DMS153 treated with DMSO at 0.1 percent for 48 hours (cell line): ENCODE data around the gene RBM38.

ENCODE experiments used
- DNase-seq: peaks from one replicate; lab custom pipeline; 2025; ENCODE audit not compliant: unreplicated experiment; lab: John Stamatoyannopoulos, UW

RBM38 gene

DNA sequence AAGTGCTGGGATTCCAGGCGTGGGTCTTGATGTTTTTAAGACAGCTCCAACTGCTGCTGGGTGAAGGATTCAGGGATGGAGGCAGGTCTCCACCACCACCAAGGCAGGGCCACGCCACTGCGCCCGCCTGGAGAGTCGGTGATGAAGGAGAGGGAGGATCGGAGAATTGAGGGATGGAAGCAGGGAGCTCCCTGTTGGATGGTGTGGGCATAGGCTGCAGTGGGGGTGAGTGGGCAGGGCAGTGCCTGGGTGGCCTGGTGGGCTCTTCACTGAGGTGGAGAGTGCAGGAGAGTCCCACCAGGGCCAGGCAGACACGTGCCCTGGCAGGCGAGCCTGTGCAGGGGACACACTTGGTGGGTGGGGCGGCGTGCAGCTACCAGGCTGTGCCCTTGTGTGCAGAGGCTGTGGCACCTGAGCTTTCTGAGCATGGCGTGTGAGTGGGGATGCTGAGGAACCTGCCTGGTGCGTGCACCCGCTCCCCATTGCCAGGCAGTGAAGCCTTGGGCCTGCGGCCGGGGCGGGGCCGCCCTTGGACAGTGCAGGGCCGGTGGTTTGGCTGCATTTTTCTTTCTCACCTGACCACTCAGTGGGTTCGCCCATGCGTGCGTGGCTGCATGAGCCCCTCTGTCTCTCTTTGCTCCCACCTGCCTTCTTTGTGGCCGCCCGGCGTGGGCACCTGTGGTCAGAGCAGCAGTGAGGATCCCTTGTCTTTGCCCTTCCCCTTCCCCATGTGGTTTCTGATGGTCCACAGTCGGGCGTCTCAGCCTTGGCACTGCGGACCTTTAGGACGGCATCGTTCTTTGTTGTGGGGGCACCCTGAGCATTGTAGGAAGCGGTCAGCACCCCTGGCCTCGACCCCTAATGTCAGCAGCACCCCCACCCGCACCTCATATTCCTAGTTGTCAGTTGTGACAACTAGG is 11.3 kb downstream of the RBM38 start:
- no peak for DNase-seq

DNA sequence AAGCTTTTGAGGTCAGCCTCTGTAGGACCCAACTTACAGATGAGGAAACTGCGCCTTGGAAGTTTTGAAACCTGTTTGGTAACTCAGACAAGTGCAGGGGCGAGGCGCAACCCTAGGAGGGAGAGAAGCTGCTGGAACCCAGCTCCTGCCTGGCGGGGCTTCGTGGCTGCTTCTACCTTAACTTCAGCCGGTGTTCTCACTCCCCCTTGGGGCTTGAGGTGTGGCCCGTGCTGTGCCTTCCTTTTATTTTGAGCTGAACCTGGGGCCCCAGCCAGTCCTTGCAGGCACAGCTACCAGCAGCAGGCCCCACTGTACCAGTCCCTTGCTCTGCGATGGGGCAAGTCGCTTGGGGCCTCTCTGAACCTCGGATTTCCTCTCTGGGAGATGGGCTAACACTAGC is 12.0 kb downstream of the RBM38 start:
- no peak for DNase-seq

DNA sequence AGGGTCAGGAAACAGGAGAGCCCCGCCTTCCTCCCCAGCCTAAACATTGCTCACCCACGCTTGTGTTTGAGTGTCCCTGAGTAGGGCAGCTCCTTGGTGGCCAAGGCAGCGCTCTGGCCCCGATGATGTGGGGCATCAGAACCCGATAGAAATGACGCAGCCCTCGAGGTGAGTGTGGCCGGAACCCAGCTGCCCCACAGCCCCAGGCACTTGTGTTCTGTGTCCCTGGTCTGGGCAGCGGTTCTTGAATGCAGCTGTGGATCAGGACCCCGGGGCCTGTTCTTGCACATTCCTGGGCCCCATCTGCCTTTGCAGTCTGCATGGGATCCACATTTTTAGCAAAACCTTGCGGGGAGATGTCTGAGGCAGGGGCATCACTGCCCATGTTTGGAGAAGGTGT is 12.8 kb downstream of the RBM38 start:
- DNase-seq, result no peak

DNA sequence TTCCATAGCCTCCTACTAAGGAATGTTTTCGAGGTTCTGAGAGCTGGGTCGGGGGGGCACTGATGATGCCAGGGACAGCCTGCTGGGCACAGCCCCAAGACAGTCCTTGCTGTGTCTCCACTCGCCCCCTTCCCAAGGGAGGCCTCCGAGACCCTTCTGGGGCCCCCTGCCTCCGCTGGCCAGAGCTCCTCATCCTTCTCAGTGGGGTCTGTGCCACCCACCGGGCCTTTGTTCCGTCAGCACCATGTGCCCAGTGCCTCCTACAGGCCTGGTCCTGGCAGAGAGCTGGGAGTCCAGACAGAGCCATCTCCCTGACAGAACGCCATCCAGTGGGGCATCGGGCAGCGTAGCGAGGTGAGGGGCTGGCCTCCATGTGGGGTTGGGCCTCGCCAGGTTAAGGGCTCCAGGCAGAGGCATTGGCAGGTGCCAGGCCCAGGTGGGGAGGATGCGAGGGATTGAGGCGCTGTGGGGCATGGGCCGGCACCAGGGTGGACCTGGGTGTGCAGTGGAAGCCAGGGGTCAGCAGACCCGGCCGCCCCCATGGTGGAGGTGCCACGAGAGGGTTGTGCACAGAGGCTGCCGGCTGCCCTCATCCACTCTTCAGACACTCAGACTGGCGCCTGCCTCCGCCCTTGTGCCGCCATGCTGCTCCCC is 13.3 kb downstream of the RBM38 start:
- DNase-seq, result no peak

DNA sequence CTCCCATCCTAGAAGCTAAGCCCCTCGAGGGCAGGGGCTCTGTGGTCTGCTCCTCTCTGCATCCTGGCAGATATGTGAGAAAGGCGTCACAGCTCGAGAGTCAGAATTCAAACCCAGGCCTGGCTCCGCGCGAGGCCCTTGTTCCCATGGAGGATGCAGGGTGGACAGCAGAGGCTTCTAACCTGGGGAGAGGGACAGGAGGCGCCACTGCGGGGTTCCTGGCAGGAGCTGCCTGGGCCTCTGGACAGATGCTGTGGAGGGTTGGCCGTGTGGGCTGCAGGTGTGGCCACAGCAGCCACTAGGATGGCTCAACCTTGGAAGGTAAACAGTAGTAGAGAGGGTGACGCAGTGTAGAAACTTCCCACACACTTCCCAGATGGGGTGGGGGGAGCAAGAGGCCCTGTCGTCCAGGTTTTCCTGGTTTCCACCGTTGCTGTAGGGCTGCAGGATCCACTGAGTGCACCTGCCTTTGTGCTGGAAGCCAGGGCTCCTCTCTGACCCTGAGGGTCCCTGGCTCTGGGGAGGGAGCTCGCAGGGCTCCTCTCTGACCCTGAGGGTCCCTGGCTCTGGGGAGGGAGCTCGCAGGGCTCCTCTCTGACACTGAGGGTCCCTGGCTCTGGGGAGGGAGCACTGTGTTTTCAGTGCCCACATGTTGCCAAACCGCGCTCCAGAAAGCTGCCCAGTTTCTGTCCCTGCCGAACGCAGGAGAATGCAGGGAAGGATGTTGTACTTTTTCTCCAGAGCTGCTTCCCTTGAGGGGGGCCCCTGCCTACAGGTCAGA is 14.2 kb downstream of the RBM38 start:
- DNase-seq, result no peak

DNA sequence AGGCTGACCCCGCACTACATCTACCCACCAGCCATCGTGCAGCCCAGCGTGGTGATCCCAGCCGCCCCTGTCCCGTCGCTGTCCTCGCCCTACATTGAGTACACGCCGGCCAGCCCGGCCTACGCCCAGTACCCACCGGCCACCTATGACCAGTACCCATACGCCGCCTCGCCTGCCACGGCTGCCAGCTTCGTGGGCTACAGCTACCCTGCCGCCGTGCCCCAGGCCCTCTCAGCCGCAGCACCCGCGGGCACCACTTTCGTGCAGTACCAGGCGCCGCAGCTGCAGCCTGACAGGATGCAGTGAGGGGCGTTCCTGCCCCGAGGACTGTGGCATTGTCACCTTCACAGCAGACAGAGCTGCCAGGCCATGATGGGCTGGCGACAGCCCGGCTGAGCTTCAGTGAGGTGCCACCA is 16.4 kb downstream of the RBM38 start:
- DNase-seq, result no peak

DNA sequence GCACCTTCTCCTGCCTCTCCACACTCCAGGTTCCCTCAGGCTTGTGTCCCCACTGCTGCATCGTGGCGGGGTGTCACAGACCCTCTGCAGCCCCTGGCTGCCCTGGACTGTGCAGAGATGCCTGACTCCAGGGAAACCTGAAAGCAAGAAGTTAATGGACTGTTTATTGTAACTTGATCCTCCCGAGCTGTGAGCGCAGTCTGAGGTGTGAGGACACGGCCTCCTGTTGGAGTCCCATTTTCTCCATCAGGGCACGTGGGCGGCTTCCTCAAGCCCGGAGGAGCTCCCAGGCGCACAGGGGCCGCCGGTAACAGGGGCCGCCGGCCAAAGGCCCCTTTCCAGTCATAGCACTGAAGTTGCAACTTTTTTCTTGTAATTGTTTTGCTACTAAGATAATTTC is 16.9 kb downstream of the RBM38 start:
- no peak for DNase-seq

DNA sequence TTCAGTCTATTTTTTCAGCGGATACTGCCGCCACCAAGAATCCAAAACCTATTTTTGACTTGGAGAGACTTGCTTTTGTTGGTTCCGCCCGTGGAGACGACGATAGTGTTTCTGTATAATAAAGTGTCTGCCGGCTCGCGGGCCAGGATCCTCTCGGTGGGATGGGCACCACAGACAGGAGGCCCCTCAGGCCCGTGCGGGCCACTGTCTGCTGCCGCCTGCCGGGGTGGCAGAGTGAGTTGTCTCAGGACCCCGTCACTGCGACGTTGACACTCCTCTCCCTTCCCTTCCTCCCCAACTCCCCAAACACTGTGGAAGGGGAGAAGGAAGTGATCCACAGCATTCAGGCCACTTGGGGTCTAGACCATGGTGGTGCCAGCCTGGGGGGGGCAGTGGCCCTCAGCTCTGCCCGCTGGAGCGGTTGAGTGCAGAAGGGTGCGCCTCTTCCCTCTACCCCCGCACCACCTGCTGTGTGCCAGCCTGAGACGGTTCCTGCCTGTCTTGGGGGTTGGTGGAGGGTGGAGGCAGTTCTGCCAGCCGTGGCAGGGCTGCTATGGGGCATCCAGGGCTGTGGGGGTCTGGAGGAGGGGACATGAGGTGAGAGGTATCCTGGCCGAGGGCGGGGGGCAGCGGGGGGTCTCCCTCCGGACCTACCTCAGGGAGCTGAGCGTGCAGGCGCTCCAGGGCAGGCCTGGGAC is 17.5 kb downstream of the RBM38 start:
- no peak for DNase-seq

DNA sequence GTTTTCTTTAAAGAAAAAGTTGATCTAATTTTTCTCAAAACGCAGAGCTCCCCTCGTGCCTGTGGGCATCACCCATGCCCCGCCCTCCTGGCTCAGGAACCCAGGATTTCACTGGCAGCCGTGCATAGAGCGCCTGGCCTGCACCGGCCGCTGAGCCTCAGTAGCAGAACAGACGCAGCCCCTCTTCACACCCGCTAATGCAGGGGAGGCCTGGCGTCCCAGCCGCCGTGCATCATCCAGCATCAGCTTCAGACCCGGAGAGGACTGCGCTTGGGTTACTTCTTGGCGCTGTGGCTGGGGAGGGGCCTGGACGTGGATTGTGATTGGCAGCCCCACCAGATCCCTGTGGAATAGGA is 18.1 kb downstream of the RBM38 start:
- no peak for DNase-seq

DNA sequence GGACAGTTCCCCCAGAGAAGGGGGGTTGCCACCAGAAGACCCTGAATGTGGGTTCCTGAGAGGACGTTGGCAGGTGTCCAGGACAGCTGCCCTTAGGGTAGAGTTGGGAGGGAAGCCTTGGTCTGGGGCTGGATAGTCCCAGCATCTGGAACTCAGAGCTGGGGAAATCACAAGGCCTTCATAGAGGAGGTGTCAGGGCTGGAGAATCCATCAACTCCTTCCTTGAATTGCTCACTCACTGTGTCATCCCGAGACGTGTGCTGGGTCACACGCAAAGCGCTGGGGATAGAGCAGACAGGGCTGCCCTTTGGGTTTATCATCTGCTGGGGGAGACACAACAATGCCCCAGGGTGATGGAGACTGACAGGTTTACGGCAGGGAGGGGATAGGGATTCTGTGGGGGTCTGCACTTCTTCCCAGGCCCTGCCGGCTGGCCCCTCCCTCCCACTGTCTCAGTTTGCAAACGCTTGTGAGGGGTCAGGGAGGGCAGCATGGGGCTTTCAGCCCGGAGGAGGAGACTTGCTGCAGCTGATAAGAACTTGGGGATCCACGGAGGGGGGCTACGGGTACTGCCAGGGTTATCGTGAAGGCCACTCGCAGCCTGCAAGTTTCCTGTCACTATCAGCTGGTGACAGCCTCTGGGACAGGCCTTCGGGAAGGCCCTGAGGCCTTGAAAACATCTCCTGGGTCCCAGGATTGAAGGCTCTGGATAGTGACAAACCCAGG is 18.6 kb downstream of the RBM38 start:
- no peak for DNase-seq

DNA sequence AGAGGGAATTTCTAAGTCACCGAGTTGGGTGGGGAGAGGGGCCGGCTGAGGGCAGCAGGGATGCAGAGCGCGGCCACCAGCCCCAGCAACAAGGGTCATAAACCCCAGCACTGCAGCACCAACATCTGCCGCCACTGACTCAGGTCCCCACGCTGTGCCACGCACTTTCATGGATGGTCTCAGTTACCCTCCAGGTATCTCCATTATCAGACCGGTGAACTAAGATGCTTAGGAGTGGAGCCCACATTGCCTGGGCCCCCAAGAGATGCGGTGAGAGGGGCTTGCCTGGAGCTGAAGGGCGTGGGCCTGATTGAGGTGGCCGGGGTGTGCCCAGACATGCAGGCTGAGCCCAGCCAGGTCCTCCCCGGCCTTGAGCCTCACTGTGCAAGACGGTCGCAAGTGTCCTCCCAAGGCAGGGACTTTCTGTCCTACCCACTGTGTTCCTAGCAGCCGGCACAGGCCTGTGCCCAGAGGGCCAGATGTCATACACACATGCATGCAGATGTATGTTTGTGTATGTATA is 19.3 kb downstream of the RBM38 start:
- DNase-seq, result no peak

DNA sequence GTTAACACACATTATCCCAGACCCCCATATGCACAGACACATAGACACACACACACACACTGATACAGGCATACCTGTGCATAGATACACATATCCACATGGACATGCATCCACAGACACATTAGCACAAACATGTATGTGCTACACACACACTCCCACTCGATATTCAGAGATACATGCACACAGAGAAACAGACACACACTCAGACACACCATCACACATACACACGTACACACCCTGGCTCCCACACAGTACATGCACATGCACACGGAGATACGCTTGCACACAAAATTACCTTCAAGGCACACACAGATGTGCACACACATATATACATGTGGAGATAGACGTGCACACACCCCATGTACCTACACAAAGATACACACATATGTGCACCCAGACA is 19.7 kb downstream of the RBM38 start:
- DNase-seq, result no peak

DNA sequence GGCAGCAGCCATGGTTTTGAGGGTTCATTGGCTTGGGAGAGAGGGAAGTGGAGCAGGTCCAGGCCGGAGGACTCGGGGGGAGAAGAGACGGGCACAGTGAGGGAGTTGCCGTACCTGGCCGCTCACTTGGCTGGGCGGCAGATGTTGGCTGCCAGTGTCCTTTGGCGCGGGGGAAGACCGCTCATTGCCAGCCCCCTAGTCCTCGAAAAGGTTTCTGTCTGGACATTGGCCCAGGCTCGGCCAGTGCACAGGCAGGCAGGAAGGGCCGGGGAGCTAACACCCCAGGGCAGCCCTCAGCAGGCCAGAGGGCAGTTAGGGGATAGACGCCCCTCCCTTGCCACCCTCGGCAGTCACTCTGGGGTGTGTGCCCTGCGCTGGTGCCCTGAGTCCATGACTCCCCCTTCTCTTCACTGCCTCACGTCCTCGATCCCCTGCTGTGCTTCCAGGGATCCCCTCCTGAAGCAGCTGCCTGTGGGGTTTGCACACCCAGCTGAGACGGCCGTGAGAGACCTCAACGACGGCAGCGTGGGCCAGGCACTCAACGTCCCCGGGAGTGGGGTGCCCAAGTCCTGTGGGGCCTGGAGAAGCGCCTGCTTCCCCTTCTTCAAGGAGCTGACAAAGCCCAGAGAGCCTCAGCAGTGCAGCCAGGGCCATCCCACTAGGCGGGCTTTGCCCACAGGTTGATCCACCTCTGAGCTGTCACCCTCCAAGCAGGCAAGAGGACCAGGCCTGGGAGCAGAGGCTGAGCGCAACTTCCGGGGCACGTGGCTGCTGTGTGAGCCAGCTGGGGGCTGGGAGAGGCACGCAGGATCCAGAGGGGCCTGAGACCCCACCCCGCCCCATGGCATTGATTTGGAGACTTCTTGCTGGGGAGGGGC is 20.4 kb downstream of the RBM38 start:
- no peak for DNase-seq

DNA sequence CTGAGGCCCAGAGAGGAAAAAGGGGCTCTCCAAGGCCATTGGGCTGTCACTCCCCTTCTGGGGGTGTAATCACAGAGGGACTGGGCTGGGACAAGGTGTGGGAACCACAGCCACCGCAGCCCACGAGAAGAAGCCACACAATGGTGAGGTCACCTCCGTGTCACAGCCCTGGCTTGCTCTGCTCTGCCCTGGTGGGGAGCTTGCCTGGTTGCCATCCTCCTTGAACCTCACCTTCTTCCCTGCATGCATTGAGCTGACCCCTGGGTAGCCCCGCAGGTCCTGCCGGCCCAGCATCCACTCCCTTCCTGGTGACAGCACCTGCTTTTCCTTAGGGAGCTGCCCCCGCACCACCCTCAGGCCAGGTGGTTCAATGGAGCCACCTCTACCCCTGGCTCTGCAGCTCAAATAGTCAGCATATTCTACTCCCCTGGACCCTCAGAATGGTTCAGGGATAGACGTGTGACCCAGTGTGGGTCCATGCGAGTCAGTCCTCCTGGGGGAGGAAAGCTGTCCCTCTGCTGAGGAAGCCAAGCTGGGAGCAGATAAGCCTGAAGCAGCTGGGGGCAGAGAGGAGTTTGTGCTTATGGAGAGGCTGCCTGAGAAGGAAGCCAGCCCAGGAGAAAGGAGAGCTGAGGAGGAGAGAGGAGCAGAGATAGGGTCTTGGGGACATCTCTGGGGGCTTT is 21.3 kb downstream of the RBM38 start:
- DNase-seq, result no peak

DNA sequence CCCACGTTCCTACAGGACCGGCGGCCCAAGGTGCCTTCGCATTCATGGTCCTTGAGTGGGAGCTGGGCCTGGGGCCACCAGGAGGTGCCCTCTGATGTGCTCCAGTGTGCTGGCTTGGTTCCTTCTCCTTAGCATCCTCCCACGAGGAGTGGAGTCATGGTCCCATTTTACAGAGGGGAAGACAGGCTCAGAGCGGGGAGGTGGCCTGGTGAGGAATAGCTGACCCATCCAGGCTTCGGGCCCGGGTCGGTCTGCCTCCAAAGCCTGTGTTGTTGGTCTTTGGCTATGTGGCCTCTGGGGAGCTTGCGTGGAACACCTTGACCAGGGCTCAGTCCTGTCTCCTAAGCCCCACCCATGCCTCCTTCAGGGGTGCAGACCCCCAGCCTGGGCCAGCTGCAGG is 22.8 kb downstream of the RBM38 start:
- no peak for DNase-seq

DNA sequence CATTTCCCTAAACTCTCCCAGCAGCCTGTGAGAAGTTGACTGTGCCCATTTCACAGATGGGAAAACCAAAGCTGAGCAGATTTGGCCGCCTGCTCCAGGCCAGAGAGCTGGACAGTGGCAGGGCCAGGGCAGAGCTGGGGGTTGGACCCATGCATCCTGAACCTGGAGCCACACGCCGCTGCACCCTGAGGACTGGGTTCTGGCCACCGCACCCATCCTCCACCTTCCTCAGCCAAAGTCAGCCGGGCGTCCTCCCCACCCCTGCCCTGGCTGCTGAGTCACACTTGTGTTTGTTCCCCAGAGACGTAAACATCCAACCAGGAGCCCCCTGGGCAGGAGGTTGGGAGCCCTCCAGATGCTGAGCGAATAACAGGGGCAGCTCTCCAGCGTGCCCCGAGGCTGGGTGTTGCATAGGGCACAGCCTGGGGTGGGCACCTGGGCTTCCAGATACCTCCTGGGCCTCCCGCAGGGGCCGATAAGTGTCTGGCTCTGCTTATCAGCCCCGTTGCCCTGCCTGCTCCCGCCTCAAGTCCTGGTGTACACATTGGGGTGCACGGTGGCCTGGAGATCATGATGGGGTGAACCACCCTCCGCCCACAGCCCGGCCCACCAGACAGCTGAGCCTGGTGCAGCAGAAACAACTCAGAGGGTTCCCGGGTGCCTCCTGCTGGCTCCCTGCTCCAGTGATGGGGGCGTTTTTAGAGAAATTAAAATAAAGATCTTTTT is 23.8 kb downstream of the RBM38 start:
- DNase-seq, result no peak

DNA sequence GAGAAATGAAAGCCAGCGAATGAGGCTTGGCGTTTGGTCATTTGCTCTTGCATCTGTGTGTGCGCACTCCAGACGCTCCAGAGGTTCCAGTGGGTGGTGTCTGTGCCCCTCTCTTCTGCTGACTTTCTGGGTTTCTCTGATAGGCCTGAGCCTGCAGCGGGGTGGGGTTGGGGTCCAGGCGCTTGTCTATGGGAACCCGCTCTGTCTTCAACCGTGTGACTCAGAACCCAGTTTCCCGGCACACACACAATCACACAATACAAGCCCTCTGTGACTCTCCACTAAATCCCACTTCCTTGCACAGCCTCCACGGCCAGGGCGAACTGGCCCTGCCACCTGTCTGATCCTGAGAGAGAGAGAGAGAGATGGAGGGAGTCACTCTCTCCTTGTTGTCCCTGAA is 24.6 kb downstream of the RBM38 start:
- no peak for DNase-seq
